GM21737 (cell line): ENCODE data around the gene GGCT.
A peak's percentile ranks its signal among the peaks of the same experiment; 100 is the strongest.
"Not testable (repeated sequence)": the region's sequence is repeated elsewhere in the genome, so short reads cannot be mapped to it uniquely, and the experiment has no call there.

Experiments used
- ATAC-seq: cut with Tn5 transposase; IDR thresholded peaks from one replicate; pipeline ENCODE4 v1.9.1; 2021; ENCODE audit warnings: mild to moderate bottlenecking, moderate library complexity; ENCODE audit not compliant: unreplicated experiment

GGCT gene

GRCh38 chr7:30504301-30505173 lies at the start of gene GGCT:
GGCT (minus strand) TSS chr7:30504829; CDS start chr7:30504709, 120 bp downstream.
- ATAC-seq, result peak; percentile 98

GRCh38 chr7:30553546-30553945 lies 48.9 kb upstream of the GGCT start:
- no peak for ATAC-seq

- no peak for ATAC-seq
Measured at GRCh38 chr7:30553141-30553540, 48.5 kb upstream of the GGCT start.

- ATAC-seq, result no peak
Measured at GRCh38 chr7:30552330-30552729, 47.7 kb upstream of the GGCT start.

GRCh38 chr7:30549931-30550493 lies 45.4 kb upstream of the GGCT start:
- no peak for ATAC-seq

GRCh38 chr7:30548845-30549244 lies 44.2 kb upstream of the GGCT start:
- ATAC-seq, result no peak

- no peak for ATAC-seq
Measured at GRCh38 chr7:30546596-30546995, 42.0 kb upstream of the GGCT start.

- ATAC-seq, result no peak
Measured at GRCh38 chr7:30545791-30546555, 41.3 kb upstream of the GGCT start.

- no peak for ATAC-seq
Measured at GRCh38 chr7:30543813-30544525, 39.3 kb upstream of the GGCT start.

- ATAC-seq, result not testable (repeated sequence)
Measured at GRCh38 chr7:30543115-30543514, 38.5 kb upstream of the GGCT start.

- no peak for ATAC-seq
Measured at GRCh38 chr7:30533886-30534285, 29.3 kb upstream of the GGCT start.

GRCh38 chr7:30531286-30531685 lies 26.7 kb upstream of the GGCT start:
- no peak for ATAC-seq

GRCh38 chr7:30530373-30530772 lies 25.7 kb upstream of the GGCT start:
- ATAC-seq, result no peak

GRCh38 chr7:30528779-30529178 lies 24.1 kb upstream of the GGCT start:
- ATAC-seq, result no peak

- ATAC-seq, result not testable (repeated sequence)
Measured at GRCh38 chr7:30527297-30527696, 22.7 kb upstream of the GGCT start.

GRCh38 chr7:30526163-30526562 lies 21.5 kb upstream of the GGCT start:
- ATAC-seq, result no peak

- ATAC-seq, result no peak
Measured at GRCh38 chr7:30525429-30525828, 20.8 kb upstream of the GGCT start.

GRCh38 chr7:30524545-30524944 lies 19.9 kb upstream of the GGCT start:
- no peak for ATAC-seq

- ATAC-seq, result no peak
Measured at GRCh38 chr7:30523466-30523865, 18.8 kb upstream of the GGCT start.

- no peak for ATAC-seq
Measured at GRCh38 chr7:30522159-30522558, 17.5 kb upstream of the GGCT start.

GRCh38 chr7:30521532-30521931 lies 16.9 kb upstream of the GGCT start:
- ATAC-seq, result no peak
